Activated CD8-positive, alpha-beta T cell treated with anti-CD3 and anti-CD28 coated beads for 36 hours (primary cell): Measurements from ENCODE around the gene DLD. TPM values are rescaled to one million over a fixed set of nuclear protein-coding genes. Genes with fewer than 3 reads are reported as not detected.

Experiments
- ATAC-seq: fragments of 200-7000 bp; cut with Tn5 transposase; one replicate; pipeline ENCODE4 v1.10.0; 2021; ENCODE audit warnings: mild to moderate bottlenecking, moderate library complexity
- CTCF ChIA-PET: fragments of 350-600 bp; sonication (Branson Sonifier 250); formaldehyde crosslinking; loops from one replicate; lab custom pipeline; 2021; ENCODE audit warnings: antibody characterized with exemption; lab: Charles Lee
- POLR2A ChIA-PET: fragments of 350-600 bp; sonication (Branson Sonifier 250); formaldehyde crosslinking; loops from one replicate; lab custom pipeline; 2021; ENCODE audit warnings: antibody characterized with exemption; lab: Charles Lee
- DNase-seq: peaks from one replicate; pipeline ENCODE4 v3.0.0-alpha.2; 2020
- H3K27ac Mint-ChIP-seq: one replicate; pipeline ENCODE4 v1.8.0; 2021; ENCODE audit warnings: mild to moderate bottlenecking, mixed read lengths
- H3K27me3 Mint-ChIP-seq: one replicate; pipeline ENCODE4 v1.8.0; 2021; ENCODE audit warnings: mixed read lengths
- H3K36me3 Mint-ChIP-seq: one replicate; pipeline ENCODE4 v1.8.0; 2021; ENCODE audit warnings: low read depth, mixed read lengths
- H3K4me1 Mint-ChIP-seq: one replicate; pipeline ENCODE4 v1.8.0; 2021; ENCODE audit warnings: low read depth, mixed read lengths
- H3K4me3 Mint-ChIP-seq: one replicate; pipeline ENCODE4 v1.8.0; 2021; ENCODE audit warnings: mild to moderate bottlenecking, moderate library complexity, mixed read lengths
- H3K9me3 Mint-ChIP-seq: one replicate; pipeline ENCODE4 v1.8.0; 2021; ENCODE audit warnings: mixed read lengths
- CTCF ChIP-seq: fragments of 200-600 bp; IDR thresholded peaks from one replicate; pipeline ENCODE4 v1.8.0; 2022; ENCODE audit warnings: antibody characterized with exemption, mild to moderate bottlenecking
- intact Hi-C: fragments of 100-400 bp; cut with micrococcal nuclease; formaldehyde crosslinking; loops from one replicate; pipeline ENCODE4 v1.10.0; 2022
- total RNA-seq, 2 experiments: library from RNA; stranded (reverse); gene quantifications; one replicate each; pipeline ENCODE4 v1.2.3, GENCODE V29; 2021

Gene DLD
- total RNA-seq, 2 experiments from 2014 or later: 99.8 to 102 TPM

GRCh38 chr7:107932805-107933204 lies 41.8 kb downstream of the DLD start:
- H3K4me3 Mint-ChIP-seq: no peak overlapping the region
- peaks cover 14% of the 10 kb centered on the region for H3K36me3 Mint-ChIP-seq
- POLR2A ChIA-PET: interaction anchor here (0.9 kb wide), 1 partner anchor 230 kb away, joined by 3 read pairs; no protein-coding TSS in a partner anchor

GRCh38 chr7:107933386-107934013 lies 42.5 kb downstream of the DLD start:
- ChIA-PET POLR2A (interaction anchor here (0.9 to 1.0 kb wide), 2 partner anchors 11 to 229 kb away, joined by 3 read pairs; no protein-coding TSS in a partner anchor), CTCF (interaction anchor here (0.7 to 0.9 kb wide), 2 partner anchors 14 to 48 kb away, joined by 3 read pairs; no protein-coding TSS in a partner anchor)
- peaks cover 14% of the 10 kb centered on the region for H3K36me3 Mint-ChIP-seq
- intact Hi-C loops: no loop called here
- peak; percentile 14 for DNase-seq
- TF ChIP-seq CTCF: no peak
- H3K9me3 Mint-ChIP-seq: no peaks in the 10 kb centered on the region
- H3K27ac Mint-ChIP-seq: peak overlapping the region; percentile 8
- ATAC-seq: no peak
- no peaks in the 10 kb centered on the region for H3K27me3 Mint-ChIP-seq
- no peak overlapping the region for H3K4me3 Mint-ChIP-seq
- H3K4me1 Mint-ChIP-seq: peaks cover 17% of the 10 kb centered on the region

More at GRCh38 chr7:107932805-107933204, 41.8 kb downstream of the DLD start:
- ATAC-seq (no peak), DNase-seq (no peak)
- H3K27me3 Mint-ChIP-seq: no peaks in the 10 kb centered on the region
- no peak overlapping the region for H3K27ac Mint-ChIP-seq
- H3K9me3 Mint-ChIP-seq: no peaks in the 10 kb centered on the region
- intact Hi-C loops: no loop called here
- peaks cover 17% of the 10 kb centered on the region for H3K4me1 Mint-ChIP-seq
- CTCF ChIA-PET: no interaction called here
- no peak for TF ChIP-seq CTCF

GRCh38 chr7:107934991-107935770 lies 44.2 kb downstream of the DLD start:
- intact Hi-C loops: no loop called here
- no peak for TF ChIP-seq CTCF
- POLR2A ChIA-PET: no interaction called here
- H3K36me3 Mint-ChIP-seq: peaks cover 11% of the 10 kb centered on the region
- H3K27me3 Mint-ChIP-seq: no peaks in the 10 kb centered on the region
- H3K4me3 Mint-ChIP-seq: no peak overlapping the region
- H3K9me3 Mint-ChIP-seq: no peaks in the 10 kb centered on the region
- ATAC-seq (no peak), DNase-seq (no peak)
- H3K4me1 Mint-ChIP-seq: peaks cover 17% of the 10 kb centered on the region
- CTCF ChIA-PET: no interaction called here
- H3K27ac Mint-ChIP-seq: no peak overlapping the region

GRCh38 chr7:107936312-107936711 lies 45.3 kb downstream of the DLD start:
- H3K27me3 Mint-ChIP-seq: no peaks in the 10 kb centered on the region

More at GRCh38 chr7:107936312-107936711, 45.3 kb downstream of the DLD start:
- no peak for ATAC-seq
- CTCF ChIA-PET: no interaction called here
- Mint-ChIP-seq H3K4me3 (no peak overlapping the region), H3K4me1 (peaks cover 17% of the 10 kb centered on the region), H3K36me3 (peaks cover 10% of the 10 kb centered on the region), H3K27ac (no peak overlapping the region), H3K9me3 (no peaks in the 10 kb centered on the region)
- no peak for DNase-seq
- intact Hi-C loops: no loop called here
- POLR2A ChIA-PET: no interaction called here
- TF ChIP-seq CTCF: no peak
